HG03108 (cell line): ENCODE data around the gene NCAPH2.

ENCODE experiments used
- ATAC-seq: cut with Tn5 transposase; IDR thresholded peaks from one replicate; pipeline ENCODE4 v1.9.1; 2021; ENCODE audit warnings: moderate library complexity; ENCODE audit not compliant: unreplicated experiment

The NCAPH2 gene

DNA sequence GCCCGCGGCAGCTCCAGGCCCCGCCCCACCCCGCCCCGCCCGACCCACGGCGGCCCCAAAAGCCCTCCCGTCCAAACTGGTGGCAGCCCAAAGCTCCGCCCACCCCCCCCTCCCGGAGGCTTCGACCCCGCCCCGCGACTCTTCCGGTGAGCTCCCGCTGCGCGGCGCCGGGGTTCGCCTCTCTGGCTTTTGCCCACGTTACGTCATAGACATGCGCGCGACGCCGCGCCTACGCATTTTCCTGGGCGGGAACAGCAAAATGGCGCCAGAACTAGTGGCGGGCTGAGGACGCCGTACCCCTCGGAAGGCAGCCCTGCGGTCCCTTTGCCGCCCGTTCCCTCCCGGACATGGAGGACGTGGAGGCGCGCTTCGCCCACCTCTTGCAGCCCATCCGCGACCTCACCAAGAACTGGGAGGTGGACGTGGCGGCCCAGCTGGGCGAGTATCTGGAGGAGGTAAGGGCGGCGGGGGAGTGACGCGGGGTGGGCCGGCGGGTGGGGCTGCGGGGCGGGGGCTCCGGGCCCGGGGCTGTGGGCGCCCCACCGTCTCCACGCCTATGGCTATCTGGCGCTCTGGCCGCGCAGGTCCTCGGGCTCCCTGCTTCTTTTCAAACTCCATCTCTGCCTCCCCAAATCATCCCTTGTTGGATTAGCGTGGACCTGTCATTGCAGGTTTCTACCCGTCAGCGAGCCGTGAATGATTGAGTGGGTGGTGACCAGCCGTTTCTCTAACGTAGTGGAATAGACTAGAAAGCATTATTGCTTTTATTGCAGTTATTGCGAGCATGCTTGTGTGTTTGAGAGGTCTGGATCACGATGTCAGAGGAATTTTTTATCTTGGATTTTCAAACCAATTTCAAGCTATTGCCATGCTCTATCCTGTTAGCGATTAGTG is at the start of gene NCAPH2:
Gene NCAPH2 (plus strand): TSS at position 234 of the 894 bp plus-strand sequence. CDS start 114 bp downstream, at position 348.
- peak; percentile 54 for ATAC-seq

DNA sequence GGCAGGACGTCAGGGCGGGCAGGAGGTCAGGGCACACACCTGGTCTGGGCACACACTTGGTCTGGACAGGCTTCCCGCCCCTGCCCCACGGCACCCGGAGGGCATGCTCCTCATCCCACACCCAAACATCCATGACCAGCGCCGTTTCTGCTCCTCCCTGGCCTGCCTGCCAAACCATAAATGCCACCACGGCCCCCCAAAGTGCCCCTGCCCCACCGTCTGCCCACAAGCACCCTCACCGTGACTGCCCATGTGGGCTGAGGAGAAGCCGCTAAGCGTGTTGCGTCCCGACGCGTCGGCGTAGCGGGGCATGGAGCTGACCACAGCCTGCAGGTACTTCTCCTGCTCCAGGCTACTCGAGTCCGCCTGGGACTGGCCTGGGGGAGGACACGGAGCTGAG is 49.0 kb upstream of the NCAPH2 start:
- ATAC-seq: no peak

- no peak for ATAC-seq
These were observed 48.4 kb upstream of the NCAPH2 start for GRCh38 chr22:50459496-50460140.

DNA sequence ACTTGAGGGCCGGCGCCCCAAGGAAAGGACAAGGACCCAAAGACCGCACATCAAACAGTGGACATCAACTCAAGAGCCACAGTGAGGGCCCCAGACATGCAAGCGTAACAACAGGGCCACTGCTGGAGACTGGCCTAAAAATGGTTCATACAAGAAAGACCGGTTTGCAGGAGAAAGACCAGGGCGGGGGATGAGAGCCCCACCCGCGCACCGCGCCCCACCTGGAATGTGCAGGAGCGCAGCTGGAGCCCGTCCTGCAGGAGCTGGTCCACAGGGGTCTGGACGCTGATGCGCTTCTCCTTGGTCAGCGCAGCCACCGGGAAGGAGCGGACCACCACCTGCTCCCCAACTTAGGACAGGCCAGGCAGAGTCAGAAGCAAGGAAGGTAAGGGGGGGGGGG is 47.1 kb upstream of the NCAPH2 start:
- ATAC-seq: no peak

DNA sequence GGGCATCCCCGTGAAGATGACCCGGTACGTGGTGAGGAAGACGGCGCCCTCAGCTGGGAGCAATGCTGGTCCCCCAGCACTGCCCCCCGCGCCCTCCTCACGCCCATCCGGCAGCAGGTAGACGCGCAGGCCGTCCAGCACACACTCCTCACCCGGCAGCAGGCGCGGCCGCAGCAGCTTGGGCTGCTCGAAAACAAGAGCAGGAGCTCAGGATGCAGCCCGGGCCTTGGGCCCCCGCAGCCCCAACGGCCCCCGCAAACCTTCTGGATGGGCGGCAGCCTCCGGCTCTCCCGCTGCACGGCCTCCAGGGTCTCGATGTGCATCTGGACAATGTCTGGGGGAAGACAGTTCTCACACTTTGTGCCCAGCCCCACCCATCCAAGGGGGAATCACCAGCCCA is 46.5 kb upstream of the NCAPH2 start:
- no peak for ATAC-seq

DNA sequence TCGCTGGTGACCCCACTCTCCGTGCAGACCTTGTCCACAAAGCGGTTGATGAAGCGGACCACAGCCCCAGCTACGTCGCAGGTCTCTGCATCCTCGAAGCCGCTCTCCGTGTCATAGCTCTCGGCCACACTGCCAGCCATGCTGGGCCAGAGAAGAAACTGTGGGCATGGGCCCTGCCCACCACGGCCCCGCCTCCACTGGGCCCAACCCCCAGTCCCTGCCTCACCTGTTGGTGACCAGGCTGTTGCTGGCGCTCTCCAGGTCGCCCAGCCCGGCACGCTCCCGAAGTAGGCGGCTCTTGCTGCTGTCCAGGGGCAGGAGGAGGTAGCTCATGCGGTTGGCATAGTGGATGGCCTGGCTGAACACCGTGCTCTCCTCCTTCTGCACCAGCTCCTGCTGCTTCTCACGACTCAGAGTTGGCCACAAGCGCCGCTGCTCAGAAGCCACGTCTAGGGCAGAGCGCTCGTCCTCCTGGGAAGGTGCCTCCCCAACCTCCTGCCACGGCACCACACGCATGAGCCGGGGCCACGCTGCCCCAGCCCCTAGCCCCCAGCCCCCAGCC is 46.0 kb upstream of the NCAPH2 start:
- ATAC-seq: no peak

DNA sequence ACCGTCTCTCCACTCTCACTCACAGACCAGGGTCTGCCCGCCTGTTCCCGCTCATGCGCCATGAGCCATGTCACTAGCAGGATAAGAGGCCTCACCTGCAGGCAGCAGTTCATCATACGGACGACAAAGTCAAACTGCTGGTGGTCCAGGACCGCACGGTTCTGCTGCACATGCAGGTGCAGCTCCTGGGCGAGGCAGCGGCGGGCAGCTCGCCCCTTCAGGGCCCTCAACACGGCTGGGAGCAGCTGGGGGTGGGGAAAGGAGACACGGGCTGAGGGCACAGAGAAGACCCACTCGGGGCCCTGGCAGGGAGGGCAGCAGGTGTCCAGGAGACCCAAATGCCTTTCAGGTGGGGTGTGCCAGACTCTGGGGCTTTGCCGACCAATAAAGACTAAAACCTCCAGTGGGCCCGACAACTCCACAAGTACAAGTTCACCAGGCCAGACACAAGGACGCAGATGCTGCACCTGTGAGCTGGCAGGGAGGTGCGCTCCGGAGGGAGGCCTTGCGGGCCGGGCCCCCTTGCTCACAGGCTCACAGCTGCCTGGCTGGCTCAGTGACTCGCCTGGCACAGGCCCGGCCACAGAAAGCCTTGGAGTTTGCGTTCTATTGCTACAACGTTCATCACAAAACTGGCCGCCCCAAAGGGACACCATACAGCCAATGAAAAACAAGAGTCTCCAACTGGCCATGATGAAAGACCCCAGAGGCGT is 44.7 kb upstream of the NCAPH2 start:
- ATAC-seq: no peak

- no peak for ATAC-seq
These were observed 43.6 kb upstream of the NCAPH2 start for GRCh38 chr22:50464451-50464850.

DNA sequence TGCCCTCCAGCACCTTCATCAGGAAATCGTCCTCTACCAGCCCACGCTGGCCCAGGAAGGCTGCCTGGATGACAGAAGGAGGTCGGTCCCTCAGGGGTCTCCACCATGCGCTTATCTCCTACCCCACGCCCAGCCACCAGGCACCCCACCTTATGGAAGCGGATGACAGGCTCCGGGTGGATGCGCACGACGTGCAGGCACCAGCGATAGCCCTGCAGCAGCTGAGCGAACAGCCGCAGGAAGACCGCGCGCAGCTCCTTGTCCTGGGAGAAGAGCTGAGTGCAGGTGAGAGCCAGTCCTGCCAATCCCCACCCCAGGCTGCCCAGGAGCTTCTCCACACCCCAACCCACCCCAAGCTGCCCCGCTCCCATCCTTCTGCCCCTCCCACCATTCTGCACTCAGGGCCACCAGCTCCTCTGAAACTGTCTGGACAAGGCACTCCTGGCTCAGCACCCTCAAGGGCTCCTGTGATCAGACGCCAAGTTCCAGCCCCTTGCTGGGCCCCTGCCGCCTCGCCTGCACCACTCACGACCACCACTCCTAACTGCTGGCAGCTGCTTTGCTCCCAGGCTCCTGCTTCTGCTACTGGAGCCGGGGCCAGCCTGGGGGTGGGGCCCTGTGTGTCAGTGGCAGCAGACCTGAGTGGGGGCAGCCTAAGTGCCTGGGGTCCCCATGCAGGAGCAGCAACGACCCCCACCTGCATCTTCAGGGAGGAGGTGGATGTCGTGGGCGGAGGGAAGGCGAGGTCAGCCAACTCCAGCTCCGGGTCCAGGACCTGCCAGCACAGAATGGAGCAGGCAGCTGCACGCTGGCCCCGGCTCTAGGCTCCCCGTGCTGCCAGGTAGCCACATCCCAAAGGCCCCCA is 42.7 kb upstream of the NCAPH2 start:
- no peak for ATAC-seq

- ATAC-seq: no peak
These were observed 40.7 kb upstream of the NCAPH2 start for GRCh38 chr22:50467341-50467740.

DNA sequence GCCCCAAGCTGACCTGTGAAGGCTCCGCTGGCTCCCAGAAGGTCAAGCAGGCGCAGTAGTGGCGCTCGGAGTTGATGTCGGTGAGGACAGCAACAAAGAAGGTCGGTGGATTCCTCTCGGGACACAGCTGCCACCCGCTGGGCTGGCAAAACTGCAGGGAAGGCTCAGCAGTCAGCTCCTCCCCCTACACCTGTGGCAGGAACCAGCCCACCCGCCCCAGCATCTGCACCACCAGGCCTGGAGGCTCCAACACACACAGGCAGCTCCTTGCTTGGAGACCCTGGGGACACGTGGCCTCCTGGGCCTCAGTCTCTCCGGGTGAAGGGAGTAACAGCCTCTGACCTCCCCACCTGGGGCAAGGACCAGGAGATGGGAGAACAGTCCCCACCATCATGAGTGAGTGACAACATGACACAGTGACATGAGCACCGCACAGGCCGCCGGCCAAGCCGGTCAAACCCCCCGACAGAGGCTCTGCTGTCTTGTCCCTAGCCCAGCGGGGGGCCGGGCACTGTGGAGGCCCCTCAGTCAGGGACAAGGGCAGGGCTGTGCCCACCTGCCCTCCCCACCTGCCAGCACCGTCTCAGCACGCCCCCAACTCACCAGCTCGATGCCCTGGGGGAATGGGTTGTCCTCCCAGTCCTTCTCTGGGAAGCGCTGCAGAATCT is 40.1 kb upstream of the NCAPH2 start:
- ATAC-seq: no peak

DNA sequence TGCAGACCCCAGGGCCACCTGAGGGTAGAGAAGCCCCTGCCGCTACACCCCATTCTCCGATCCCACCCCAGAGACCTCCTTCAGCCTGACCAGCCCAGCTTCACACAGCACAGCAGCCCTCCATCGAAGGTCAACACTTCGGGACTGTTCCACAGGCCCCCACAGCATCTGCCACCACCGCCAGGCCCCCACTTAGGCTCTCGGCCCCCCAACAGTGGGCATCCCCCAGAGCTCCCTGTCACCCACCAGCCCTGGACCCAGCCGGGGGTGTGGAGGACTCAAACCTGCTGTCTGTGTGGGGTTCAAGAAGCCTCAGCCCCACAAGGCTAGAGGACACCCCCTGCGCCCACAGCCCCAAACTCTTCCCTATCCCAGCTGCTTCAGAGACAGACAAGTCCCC is 39.4 kb upstream of the NCAPH2 start:
- no peak for ATAC-seq

DNA sequence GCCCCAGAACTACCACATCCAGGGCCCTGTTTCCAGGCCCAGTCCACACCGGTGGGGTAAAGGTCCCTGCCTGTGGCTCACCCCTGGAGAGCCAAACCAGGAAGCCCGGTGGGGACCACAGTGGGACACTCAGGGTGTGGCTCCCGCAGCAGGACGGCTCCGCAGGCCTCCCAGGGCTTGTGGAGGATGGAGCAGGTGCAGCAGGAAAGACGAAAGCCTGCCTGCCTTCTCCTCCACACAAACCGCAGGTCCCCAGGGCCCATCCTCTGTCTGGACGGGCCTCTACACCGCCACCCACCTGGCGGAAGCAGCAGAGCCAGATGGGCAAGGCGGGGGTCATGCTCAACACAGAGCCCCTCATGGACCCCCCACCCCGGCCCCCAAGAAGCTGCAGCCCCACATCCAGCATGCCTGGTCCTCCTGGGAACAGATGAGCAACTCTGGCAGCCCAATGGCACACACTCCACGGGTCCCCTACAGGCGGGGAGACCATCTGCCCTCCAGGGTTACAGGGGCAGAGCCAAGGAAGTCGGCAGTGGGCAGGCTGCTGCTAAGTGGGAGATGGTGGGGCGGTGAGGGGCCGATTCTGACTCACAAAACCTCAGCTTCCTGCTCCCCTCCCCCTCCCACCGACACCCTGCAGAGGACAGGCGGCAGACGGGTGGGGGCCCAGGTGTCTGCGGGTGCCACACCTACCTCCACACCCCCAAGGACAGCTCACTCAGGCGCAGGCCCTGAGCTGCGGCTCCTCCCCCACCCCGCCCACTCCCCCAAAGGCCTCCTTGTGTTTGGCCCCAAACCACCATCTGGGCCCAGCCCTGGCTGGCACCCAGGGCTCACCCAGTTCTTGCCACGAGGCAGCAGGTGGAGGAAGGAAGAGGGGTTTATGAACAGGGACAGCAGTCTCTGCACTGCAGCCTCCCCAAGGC is 38.4 kb upstream of the NCAPH2 start:
- ATAC-seq: peak; percentile 48

- peak; percentile 4 for ATAC-seq
These were observed 37.5 kb upstream of the NCAPH2 start for GRCh38 chr22:50470491-50470890.

GRCh38 chr22:50471197-50471847 is 36.7 kb upstream of the NCAPH2 start:
- ATAC-seq: no peak

DNA sequence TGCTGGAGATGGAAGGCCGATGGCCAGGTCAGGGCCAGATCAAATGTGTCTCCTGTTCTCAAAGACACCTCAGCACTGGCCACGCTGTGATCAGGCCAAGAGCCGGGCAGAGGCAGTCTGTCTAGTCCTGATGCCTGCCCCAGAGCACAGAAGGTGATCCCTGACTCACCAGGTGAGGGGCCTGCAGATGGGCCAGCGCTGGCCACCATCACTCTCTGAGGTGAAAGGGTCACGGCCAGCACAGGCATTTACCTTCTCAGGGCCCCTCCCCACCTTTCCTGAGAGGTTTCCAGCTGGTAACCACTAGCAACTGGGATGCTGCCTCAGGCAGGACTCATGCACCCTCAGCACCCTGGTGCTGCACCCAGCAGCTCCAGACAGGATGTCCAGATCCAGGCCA is 36.1 kb upstream of the NCAPH2 start:
- no peak for ATAC-seq

DNA sequence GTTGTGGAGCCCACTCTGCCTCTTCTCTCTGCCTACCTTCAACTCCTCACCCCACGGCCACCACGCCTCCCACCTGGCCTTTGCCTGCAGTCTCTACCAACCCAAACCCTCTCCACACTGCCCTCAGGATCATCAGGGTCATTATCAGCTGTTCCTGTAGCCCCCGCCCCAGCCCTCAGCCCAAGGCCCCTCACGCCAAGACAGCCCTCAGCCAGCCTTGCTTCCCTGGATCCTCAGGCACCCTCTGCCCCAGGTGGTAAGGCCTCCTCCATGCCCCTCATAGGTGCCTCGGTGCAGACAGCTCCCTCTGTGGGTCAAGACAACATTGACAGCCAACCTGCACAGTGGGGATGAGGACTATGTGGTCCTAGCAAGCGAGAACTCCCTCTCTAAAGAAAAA is 34.9 kb upstream of the NCAPH2 start:
- ATAC-seq: no peak
